ENCODE results near the gene PXDN.

GRCh38 chr2:1606046-1606400, 138.3 kb downstream of the PXDN start:
- no peak for TF ChIP-seq CTCF (conservative IDR thresholded peaks at IDR 0.05; ENCODE audit: low read length)
- no peak for TF ChIP-seq EZH2phosphoT487 (IDR thresholded peaks at IDR 0.05; ENCODE audit: borderline replicate concordance)

All from Loucy (cell line).